IMR-90 (cell line): Measurements from ENCODE around the gene FOXC2.

Experiments used
- CEBPB ChIP-seq: IDR thresholded peaks from 2 replicates; pipeline ENCODE4 v1.6.1; 2012; ENCODE audit warnings: low read depth, low read length, improper control_type of control experiment
- POLR2A ChIP-seq: IDR thresholded peaks from 2 replicates; pipeline ENCODE4 v1.6.1; 2012; ENCODE audit warnings: mild to moderate bottlenecking, low read depth, low read length
- RAD21 ChIP-seq: IDR thresholded peaks from 2 replicates; pipeline ENCODE4 v1.6.1; 2012; ENCODE audit warnings: low read length, improper control_type of control experiment
- TF ChIP-seq, protein P1 (sequence below): conservative IDR thresholded peaks from 2 replicates; pipeline ENCODE4 v1.5.1; 2012; ENCODE audit warnings: mild to moderate bottlenecking, low read depth, low read length, improper control_type of control experiment
- TF ChIP-seq, protein P2 (sequence below): fragments of 150-350 bp; IDR thresholded peaks from 2 replicates; pipeline ENCODE4 v1.6.1; 2017; ENCODE audit warnings: mild to moderate bottlenecking, antibody characterized with exemption, low read length, low read depth

DNA sequence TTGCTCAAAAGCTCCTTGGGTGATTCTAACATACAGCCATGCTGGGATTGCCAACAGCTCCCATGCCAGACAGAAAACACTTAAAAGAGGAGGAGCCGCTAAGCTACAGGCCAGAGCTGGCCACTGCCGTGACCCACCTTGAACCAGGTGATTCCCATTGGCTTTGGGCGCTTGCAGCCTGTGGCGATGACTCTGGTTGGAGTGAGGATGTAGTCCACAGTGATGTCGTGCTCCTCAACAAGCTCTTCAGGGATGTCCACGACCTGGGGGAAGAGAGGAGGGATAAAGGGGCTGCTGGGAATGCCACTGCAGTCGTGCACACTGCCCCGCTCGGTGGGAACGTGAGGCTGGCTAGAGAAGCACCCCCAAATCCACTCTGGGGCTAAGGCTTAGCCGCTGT is 25.1 kb upstream of the FOXC2 start:
- TF ChIP-seq, protein P1, sequence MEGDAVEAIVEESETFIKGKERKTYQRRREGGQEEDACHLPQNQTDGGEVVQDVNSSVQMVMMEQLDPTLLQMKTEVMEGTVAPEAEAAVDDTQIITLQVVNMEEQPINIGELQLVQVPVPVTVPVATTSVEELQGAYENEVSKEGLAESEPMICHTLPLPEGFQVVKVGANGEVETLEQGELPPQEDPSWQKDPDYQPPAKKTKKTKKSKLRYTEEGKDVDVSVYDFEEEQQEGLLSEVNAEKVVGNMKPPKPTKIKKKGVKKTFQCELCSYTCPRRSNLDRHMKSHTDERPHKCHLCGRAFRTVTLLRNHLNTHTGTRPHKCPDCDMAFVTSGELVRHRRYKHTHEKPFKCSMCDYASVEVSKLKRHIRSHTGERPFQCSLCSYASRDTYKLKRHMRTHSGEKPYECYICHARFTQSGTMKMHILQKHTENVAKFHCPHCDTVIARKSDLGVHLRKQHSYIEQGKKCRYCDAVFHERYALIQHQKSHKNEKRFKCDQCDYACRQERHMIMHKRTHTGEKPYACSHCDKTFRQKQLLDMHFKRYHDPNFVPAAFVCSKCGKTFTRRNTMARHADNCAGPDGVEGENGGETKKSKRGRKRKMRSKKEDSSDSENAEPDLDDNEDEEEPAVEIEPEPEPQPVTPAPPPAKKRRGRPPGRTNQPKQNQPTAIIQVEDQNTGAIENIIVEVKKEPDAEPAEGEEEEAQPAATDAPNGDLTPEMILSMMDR, result no peak
- TF ChIP-seq CEBPB (no peak), POLR2A (no peak), RAD21 (no peak)
- TF ChIP-seq, protein P2, sequence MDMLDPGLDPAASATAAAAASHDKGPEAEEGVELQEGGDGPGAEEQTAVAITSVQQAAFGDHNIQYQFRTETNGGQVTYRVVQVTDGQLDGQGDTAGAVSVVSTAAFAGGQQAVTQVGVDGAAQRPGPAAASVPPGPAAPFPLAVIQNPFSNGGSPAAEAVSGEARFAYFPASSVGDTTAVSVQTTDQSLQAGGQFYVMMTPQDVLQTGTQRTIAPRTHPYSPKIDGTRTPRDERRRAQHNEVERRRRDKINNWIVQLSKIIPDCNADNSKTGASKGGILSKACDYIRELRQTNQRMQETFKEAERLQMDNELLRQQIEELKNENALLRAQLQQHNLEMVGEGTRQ, result no peak
